Measurements from ENCODE around the gene KLHL6. TPM values are rescaled to one million over a fixed set of nuclear protein-coding genes. Genes with fewer than 3 reads are reported as not detected.

Gene KLHL6
- total and polyA plus RNA-seq, 2 of the 13 experiments (the other 11 are each of a cell fraction or from before 2014, with no cell fraction given): not detected

DNA sequence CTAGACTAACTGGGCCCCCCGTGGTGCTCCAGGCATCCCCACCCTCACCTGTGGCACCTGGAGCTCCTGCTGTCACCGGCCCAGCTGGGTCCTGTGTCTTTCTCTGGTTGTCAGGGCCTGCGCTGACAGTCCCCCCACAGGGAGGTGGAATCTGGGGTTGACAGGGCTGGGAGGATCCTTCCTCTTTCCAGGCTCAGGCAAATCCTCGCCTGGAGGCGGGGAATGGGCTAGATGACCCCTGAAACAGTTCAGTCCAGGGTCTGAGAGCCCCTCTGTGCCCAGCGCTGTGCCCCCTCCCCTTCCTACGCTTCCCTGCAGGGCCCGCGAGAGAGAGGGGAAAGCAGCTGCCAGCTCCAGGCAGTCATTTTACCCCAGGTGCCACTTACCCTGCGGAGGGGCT, 77.0 kb downstream of the KLHL6 start:
- 49% methylated on average over 3 of the region's 10 CpGs for WGBS (ENCODE audit: low lambda C conversion rate)
- no peaks in the 10 kb centered on the region for H3K36me3 ChIP-seq (replicated peaks in 1 of 2; ENCODE audit: control insufficient read depth in 1 of 2, insufficient read depth in 2 of 2, low read length in 2 of 2)
- no peak overlapping the region for H3K27ac ChIP-seq (ENCODE audit: extremely low read length, insufficient read depth, low read length)

More for the DNA sequence above, 77.0 kb downstream of the KLHL6 start:
- H3K4me2 ChIP-seq (ENCODE audit: low read depth, low read length): no peak overlapping the region
- no peaks in the 10 kb centered on the region for H3K9me3 ChIP-seq (ENCODE audit: low read length)
- ChIA-PET POLR2A (no interaction called here), CTCF (ENCODE audit: low intra/inter-chr PET ratio, low total read pairs) (no interaction called here)
- in situ Hi-C loops (cut with HindIII; ENCODE audit: extremely low pct_ligation_motif_present, low pct_unique_long_range_greater_than_20kb): no loop called here
- H3K4me3 ChIP-seq (replicated peaks in 1 of 3; ENCODE audit: insufficient read depth in 1 of 3, low read depth in 2 of 3, low read length in 3 of 3): no peak overlapping the region
- FAIRE-seq (no peak), DNase-seq (ENCODE audit: low spot score) (no peak), ATAC-seq (no peak)
- no peaks in the 10 kb centered on the region for H3K79me2 ChIP-seq (ENCODE audit: insufficient read depth, low read length)
- H4K20me1 ChIP-seq (ENCODE audit: insufficient read depth, low read length): no peaks in the 10 kb centered on the region
- H3K9ac ChIP-seq (ENCODE audit: insufficient read depth, low read depth, low read length): no peak overlapping the region
- BruUV-seq (replicated peaks): no TSS peak
- H2AFZ ChIP-seq (ENCODE audit: low read length): no peak overlapping the region
- no peak for TF ChIP-seq ZNF17 (CRISPR knock-in tag; IDR thresholded peaks at IDR 0.05)
- no peak for TF ChIP-seq SIN3A (IDR thresholded peaks at IDR 0.05; ENCODE audit: borderline replicate concordance, low read depth, low read length)
- TF ChIP-seq FOXK2 (IDR thresholded peaks at IDR 0.05): no peak
- no peak for TF ChIP-seq GABPA (IDR thresholded peaks at IDR 0.05; ENCODE audit: low read depth, low read length)
- TF ChIP-seq GABPA (CRISPR knock-in tag; IDR thresholded peaks at IDR 0.05; ENCODE audit: low read depth): no peak
- TF ChIP-seq, protein P1, sequence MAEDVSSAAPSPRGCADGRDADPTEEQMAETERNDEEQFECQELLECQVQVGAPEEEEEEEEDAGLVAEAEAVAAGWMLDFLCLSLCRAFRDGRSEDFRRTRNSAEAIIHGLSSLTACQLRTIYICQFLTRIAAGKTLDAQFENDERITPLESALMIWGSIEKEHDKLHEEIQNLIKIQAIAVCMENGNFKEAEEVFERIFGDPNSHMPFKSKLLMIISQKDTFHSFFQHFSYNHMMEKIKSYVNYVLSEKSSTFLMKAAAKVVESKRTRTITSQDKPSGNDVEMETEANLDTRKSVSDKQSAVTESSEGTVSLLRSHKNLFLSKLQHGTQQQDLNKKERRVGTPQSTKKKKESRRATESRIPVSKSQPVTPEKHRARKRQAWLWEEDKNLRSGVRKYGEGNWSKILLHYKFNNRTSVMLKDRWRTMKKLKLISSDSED (CRISPR knock-in tag; IDR thresholded peaks at IDR 0.05): no peak
- no peak for TF ChIP-seq ARNTL (CRISPR knock-in tag; IDR thresholded peaks at IDR 0.05)
- TF ChIP-seq, protein P2, sequence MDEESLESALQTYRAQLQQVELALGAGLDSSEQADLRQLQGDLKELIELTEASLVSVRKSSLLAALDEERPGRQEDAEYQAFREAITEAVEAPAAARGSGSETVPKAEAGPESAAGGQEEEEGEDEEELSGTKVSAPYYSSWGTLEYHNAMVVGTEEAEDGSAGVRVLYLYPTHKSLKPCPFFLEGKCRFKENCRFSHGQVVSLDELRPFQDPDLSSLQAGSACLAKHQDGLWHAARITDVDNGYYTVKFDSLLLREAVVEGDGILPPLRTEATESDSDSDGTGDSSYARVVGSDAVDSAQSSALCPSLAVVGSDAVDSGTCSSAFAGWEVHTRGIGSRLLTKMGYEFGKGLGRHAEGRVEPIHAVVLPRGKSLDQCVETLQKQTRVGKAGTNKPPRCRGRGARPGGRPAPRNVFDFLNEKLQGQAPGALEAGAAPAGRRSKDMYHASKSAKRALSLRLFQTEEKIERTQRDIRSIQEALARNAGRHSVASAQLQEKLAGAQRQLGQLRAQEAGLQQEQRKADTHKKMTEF (CRISPR knock-in tag; IDR thresholded peaks at IDR 0.05): no peak
- TF ChIP-seq, protein P3, sequence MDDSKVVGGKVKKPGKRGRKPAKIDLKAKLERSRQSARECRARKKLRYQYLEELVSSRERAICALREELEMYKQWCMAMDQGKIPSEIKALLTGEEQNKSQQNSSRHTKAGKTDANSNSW (CRISPR knock-in tag; IDR thresholded peaks at IDR 0.05; ENCODE audit: borderline replicate concordance): no peak
- TF ChIP-seq, protein P4, sequence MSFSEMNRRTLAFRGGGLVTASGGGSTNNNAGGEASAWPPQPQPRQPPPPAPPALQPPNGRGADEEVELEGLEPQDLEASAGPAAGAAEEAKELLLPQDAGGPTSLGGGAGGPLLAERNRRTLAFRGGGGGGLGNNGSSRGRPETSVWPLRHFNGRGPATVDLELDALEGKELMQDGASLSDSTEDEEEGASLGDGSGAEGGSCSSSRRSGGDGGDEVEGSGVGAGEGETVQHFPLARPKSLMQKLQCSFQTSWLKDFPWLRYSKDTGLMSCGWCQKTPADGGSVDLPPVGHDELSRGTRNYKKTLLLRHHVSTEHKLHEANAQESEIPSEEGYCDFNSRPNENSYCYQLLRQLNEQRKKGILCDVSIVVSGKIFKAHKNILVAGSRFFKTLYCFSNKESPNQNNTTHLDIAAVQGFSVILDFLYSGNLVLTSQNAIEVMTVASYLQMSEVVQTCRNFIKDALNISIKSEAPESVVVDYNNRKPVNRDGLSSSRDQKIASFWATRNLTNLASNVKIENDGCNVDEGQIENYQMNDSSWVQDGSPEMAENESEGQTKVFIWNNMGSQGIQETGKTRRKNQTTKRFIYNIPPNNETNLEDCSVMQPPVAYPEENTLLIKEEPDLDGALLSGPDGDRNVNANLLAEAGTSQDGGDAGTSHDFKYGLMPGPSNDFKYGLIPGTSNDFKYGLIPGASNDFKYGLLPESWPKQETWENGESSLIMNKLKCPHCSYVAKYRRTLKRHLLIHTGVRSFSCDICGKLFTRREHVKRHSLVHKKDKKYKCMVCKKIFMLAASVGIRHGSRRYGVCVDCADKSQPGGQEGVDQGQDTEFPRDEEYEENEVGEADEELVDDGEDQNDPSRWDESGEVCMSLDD (CRISPR knock-in tag; IDR thresholded peaks at IDR 0.05; ENCODE audit: borderline replicate concordance): no peak
- TF ChIP-seq TAF15 (IDR thresholded peaks at IDR 0.05; ENCODE audit: low read depth, low read length, poor library complexity, severe bottlenecking): no peak
- TF ChIP-seq ZNF20 (CRISPR knock-in tag; IDR thresholded peaks at IDR 0.05): no peak
- TF ChIP-seq, protein P5, sequence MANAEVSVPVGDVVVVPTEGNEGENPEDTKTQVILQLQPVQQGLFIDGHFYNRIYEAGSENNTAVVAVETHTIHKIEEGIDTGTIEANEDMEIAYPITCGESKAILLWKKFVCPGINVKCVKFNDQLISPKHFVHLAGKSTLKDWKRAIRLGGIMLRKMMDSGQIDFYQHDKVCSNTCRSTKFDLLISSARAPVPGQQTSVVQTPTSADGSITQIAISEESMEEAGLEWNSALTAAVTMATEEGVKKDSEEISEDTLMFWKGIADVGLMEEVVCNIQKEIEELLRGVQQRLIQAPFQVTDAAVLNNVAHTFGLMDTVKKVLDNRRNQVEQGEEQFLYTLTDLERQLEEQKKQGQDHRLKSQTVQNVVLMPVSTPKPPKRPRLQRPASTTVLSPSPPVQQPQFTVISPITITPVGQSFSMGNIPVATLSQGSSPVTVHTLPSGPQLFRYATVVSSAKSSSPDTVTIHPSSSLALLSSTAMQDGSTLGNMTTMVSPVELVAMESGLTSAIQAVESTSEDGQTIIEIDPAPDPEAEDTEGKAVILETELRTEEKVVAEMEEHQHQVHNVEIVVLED (CRISPR knock-in tag; IDR thresholded peaks at IDR 0.05; ENCODE audit: borderline replicate concordance): no peak
- no peak for TF ChIP-seq ZFP37 (CRISPR knock-in tag; IDR thresholded peaks at IDR 0.05; ENCODE audit: borderline replicate concordance)
- no peak for TF ChIP-seq ZMYM3 (CRISPR knock-in tag; IDR thresholded peaks at IDR 0.05)
- TF ChIP-seq FIP1L1 (IDR thresholded peaks at IDR 0.05; ENCODE audit: borderline replicate concordance, insufficient read depth, low read depth, low read length): no peak
- H3K27me3 ChIP-seq (ENCODE audit: control insufficient read depth in 1 of 2, insufficient read depth in 2 of 2, low read length in 2 of 2): peaks cover 0 to 6% of the 10 kb centered on the region in 2 experiments; a peak in 1 of 5 replicates
- intact Hi-C loops (cut with micrococcal nuclease; ENCODE audit: unreplicated experiment): no loop called here
- H3K4me1 ChIP-seq (ENCODE audit: insufficient read depth, low read length): no peaks in the 10 kb centered on the region

Measured in HepG2 (cell line).